Measurements from ENCODE around the gene GRAP2. TPM values are rescaled to one million over a fixed set of nuclear protein-coding genes. Genes with fewer than 3 reads are reported as not detected.
A peak's percentile ranks its signal among the peaks of the same experiment; 100 is the strongest.

The GRAP2 gene
- total and polyA plus RNA-seq, 10 of the 15 experiments (the other 5 are each of a cell fraction or from before 2014, with no cell fraction given), result 3.3 to 79.1 (median 59.6) TPM

DNA sequence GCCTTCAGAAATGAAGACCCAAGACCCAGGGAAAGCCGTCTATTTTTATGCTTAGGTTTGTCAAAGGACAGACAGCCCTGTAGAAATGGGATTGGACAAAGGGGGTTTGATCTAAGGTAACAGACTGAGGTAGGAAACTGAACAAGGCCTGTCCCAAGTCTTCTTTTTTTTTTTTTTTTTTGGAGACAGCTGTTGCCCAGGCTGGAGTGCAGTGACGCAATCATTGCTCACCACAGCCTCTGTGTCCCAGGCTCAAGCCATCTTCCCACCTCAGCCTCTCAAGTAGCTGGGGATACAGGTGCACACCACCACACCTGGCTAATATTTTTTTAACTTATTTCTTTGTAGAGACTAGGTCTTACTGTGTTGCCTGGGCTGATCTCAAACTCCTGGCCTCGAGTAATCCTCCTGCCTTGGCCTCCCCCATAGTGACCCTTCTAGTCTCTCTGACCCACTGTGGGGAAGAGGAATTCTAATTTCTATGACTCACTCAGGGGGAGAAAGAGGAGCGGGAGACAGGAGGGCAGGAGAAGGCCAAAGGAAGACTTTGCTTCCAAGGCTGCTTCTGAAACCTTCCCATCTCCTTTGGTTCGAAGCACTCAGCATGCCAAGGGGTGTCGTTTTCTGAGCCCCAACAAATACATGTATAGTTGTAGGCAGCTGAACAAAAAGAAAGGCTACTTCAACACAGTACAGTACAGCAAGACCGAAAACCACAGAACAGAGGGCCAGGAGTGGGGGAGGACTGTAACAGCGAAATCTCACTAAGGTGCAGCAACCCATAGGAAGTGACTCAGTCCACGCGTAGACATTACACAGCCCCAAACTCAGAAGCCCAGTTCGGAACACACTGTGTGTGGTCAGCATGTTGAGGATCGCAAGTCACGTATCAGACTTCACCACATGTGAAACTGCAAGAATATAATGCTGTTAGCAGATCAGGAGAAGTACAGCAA, 60.2 kb downstream of the GRAP2 start:
- H3K27me3 ChIP-seq (replicated peaks in 1 of 2; ENCODE audit: control insufficient read depth in 2 of 2, insufficient read depth in 2 of 2, low read length in 1 of 2), result no peaks in the 10 kb centered on the region
- no peak overlapping the region for H2AFZ ChIP-seq (ENCODE audit: control insufficient read depth, low read depth, low read length)
- peak overlapping the region; percentile 33; the same call in 1 of the 2 replicates for H3K4me3 ChIP-seq
- RAD21 ChIA-PET (ENCODE audit: unreplicated experiment), result interaction anchor here (1.0 to 2.4 kb wide), 5 partner anchors 28 to 64 kb away, joined by 3 to 8 read pairs (median 3); no protein-coding TSS in a partner anchor
- TSS peak; percentile 15 for BruUV-seq (replicated peaks)
- H3K79me2 ChIP-seq (ENCODE audit: control insufficient read depth, insufficient read depth, low read length), result 0 out of 2 replicates have a peak, but pooled peaks cover 2% of the 10 kb centered on the region
- SMC1A ChIA-PET (ENCODE audit: uncharacterized antibody, unreplicated experiment), result interaction anchor here (0.6 to 1.9 kb wide), 5 partner anchors 28 to 101 kb away, joined by 3 to 7 read pairs (median 3); no protein-coding TSS in a partner anchor
- H3K27ac ChIP-seq (ENCODE audit: control insufficient read depth, insufficient read depth), result peak overlapping the region; percentile 17
- DNase-seq (ENCODE audit: low read depth, low spot score), result peak; percentile 96
- ATAC-seq, result peak; percentile 94
- POLR2A ChIA-PET, result interaction anchor here (0.6 kb wide), 1 partner anchor 128 kb away, joined by 3 read pairs; no protein-coding TSS in a partner anchor
- peaks cover 7% of the 10 kb centered on the region; the same call in 1 of the 2 replicates for H4K20me1 ChIP-seq (ENCODE audit: control insufficient read depth, insufficient read depth)
- intact Hi-C loops (cut with micrococcal nuclease; ENCODE audit: unreplicated experiment), result loop anchor here (5.0 kb wide), 1 partner anchor 49 kb away; no protein-coding TSS in a partner anchor
- CTCF ChIA-PET, result interaction anchor here (0.6 to 0.9 kb wide), 2 partner anchors 28 to 89 kb away, joined by 4 read pairs; no protein-coding TSS in a partner anchor
- peak overlapping the region; percentile 52 for H3K4me2 ChIP-seq (ENCODE audit: control insufficient read depth, insufficient read depth)
- no peak overlapping the region for H3K9ac ChIP-seq (ENCODE audit: control insufficient read depth, insufficient read depth, low read length)
- peaks cover 49% of the 10 kb centered on the region for H3K4me1 ChIP-seq (ENCODE audit: control insufficient read depth, insufficient read depth, low read length)
- H3K9me3 ChIP-seq (replicated peaks; ENCODE audit: control insufficient read depth, insufficient read depth, low read length), result peaks cover 6% of the 10 kb centered on the region; the same call in 2 of the 3 replicates
- FAIRE-seq, result peak; percentile 73
- peaks cover 38 to 41% of the 10 kb centered on the region in 2 experiments for H3K36me3 ChIP-seq (ENCODE audit: control insufficient read depth in 2 of 2, insufficient read depth in 2 of 2, low read length in 1 of 2)
- 18% methylated on average over 13 of the region's 13 CpGs for WGBS (ENCODE audit: insufficient coverage, insufficient replicate concordance, low lambda C conversion rate, missing lambda C conversion rate)
- in situ Hi-C loops (cut with MboI), result no loop called here
- TF ChIP-seq MTA2 (IDR thresholded peaks at IDR 0.05; ENCODE audit: low read depth), result peak; percentile 82
- TF ChIP-seq TCF12 (IDR thresholded peaks at IDR 0.05; ENCODE audit: low read depth, low read length), result peak; percentile 74; the same call in 1 of the 2 replicates
- TF ChIP-seq, protein P1, sequence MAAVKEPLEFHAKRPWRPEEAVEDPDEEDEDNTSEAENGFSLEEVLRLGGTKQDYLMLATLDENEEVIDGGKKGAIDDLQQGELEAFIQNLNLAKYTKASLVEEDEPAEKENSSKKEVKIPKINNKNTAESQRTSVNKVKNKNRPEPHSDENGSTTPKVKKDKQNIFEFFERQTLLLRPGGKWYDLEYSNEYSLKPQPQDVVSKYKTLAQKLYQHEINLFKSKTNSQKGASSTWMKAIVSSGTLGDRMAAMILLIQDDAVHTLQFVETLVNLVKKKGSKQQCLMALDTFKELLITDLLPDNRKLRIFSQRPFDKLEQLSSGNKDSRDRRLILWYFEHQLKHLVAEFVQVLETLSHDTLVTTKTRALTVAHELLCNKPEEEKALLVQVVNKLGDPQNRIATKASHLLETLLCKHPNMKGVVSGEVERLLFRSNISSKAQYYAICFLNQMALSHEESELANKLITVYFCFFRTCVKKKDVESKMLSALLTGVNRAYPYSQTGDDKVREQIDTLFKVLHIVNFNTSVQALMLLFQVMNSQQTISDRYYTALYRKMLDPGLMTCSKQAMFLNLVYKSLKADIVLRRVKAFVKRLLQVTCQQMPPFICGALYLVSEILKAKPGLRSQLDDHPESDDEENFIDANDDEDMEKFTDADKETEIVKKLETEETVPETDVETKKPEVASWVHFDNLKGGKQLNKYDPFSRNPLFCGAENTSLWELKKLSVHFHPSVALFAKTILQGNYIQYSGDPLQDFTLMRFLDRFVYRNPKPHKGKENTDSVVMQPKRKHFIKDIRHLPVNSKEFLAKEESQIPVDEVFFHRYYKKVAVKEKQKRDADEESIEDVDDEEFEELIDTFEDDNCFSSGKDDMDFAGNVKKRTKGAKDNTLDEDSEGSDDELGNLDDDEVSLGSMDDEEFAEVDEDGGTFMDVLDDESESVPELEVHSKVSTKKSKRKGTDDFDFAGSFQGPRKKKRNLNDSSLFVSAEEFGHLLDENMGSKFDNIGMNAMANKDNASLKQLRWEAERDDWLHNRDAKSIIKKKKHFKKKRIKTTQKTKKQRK (IDR thresholded peaks at IDR 0.05; ENCODE audit: low read depth, low read length), result no peak
- TF ChIP-seq JUNB (IDR thresholded peaks at IDR 0.05), result peak; percentile 84
- TF ChIP-seq STAT1 (conservative IDR thresholded peaks at IDR 0.05), result no peak
- no peak for TF ChIP-seq NFXL1 (IDR thresholded peaks at IDR 0.05; ENCODE audit: borderline replicate concordance)
- peak; percentile 91 for TF ChIP-seq CREM (IDR thresholded peaks at IDR 0.05; ENCODE audit: low read depth)
- TF ChIP-seq, protein P2, sequence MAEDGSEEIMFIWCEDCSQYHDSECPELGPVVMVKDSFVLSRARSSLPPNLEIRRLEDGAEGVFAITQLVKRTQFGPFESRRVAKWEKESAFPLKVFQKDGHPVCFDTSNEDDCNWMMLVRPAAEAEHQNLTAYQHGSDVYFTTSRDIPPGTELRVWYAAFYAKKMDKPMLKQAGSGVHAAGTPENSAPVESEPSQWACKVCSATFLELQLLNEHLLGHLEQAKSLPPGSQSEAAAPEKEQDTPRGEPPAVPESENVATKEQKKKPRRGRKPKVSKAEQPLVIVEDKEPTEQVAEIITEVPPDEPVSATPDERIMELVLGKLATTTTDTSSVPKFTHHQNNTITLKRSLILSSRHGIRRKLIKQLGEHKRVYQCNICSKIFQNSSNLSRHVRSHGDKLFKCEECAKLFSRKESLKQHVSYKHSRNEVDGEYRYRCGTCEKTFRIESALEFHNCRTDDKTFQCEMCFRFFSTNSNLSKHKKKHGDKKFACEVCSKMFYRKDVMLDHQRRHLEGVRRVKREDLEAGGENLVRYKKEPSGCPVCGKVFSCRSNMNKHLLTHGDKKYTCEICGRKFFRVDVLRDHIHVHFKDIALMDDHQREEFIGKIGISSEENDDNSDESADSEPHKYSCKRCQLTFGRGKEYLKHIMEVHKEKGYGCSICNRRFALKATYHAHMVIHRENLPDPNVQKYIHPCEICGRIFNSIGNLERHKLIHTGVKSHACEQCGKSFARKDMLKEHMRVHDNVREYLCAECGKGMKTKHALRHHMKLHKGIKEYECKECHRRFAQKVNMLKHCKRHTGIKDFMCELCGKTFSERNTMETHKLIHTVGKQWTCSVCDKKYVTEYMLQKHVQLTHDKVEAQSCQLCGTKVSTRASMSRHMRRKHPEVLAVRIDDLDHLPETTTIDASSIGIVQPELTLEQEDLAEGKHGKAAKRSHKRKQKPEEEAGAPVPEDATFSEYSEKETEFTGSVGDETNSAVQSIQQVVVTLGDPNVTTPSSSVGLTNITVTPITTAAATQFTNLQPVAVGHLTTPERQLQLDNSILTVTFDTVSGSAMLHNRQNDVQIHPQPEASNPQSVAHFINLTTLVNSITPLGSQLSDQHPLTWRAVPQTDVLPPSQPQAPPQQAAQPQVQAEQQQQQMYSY (CRISPR knock-in tag; IDR thresholded peaks at IDR 0.05), result no peak
- TF ChIP-seq EGR1 (IDR thresholded peaks at IDR 0.05; ENCODE audit: borderline replicate concordance in 1 of 2, low read depth in 2 of 2, low read length in 2 of 2), result peak in 1 of 2 experiments; percentile 53; a peak in 1 of 3 replicates
- TF ChIP-seq, protein P3, sequence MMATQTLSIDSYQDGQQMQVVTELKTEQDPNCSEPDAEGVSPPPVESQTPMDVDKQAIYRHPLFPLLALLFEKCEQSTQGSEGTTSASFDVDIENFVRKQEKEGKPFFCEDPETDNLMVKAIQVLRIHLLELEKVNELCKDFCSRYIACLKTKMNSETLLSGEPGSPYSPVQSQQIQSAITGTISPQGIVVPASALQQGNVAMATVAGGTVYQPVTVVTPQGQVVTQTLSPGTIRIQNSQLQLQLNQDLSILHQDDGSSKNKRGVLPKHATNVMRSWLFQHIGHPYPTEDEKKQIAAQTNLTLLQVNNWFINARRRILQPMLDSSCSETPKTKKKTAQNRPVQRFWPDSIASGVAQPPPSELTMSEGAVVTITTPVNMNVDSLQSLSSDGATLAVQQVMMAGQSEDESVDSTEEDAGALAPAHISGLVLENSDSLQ (IDR thresholded peaks at IDR 0.05), result no peak
- peak; percentile 45; the same call in 1 of the 2 replicates for TF ChIP-seq FOXK2 (IDR thresholded peaks at IDR 0.05)
- no peak for TF ChIP-seq EZH2 (IDR thresholded peaks at IDR 0.05; ENCODE audit: borderline replicate concordance, control insufficient read depth, low read depth, low read length)
- TF ChIP-seq POU2F2 (IDR thresholded peaks at IDR 0.05; ENCODE audit: borderline replicate concordance, low read depth, low read length), result peak; percentile 78; the same call in 2 of the 3 replicates
- TF ChIP-seq HDAC2 (IDR thresholded peaks at IDR 0.05), result no peak
